Smooth muscle cell of the pulmonary artery (primary cell): ENCODE measurements around the gene LRRC18. TPM values are rescaled to one million over a fixed set of nuclear protein-coding genes. Genes with fewer than 3 reads are reported as not detected.

Experiments
- total RNA-seq: library from RNA; depleted of rRNA; stranded (reverse); fragments of >200 nt; gene quantifications from 2 replicates; pipeline ENCODE4 v1.2.3, GENCODE V29; 2014

The LRRC18 gene
- total RNA-seq, result not detected in 2 replicates

DNA sequence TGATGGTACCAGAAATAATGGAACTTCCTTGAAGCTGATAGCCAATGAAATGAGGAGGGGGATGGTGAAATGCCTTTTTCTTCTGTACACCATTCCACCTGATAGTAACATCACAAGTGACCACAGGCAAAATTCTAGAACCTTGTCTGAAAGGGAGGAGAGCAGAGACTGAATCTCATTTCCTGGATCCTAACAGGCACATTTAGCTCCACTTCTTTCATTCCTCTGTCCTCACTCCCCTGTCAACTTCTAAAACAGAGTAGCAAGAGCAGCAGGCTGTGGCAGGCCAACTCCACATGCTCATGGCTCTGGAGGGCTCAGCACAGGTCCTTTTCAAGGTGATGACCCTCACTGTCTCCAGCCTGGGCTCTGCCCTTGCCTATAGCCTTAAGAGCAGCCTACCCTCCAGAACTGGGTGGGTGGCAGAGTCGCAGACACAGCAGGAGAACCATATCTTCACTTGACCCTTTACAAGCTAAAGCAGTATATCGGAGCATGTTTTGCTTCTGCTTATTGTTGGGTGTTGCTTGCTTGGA is at the start of gene LRRC18:
TSS of gene LRRC18 (minus strand) at position 51 of the 536 bp plus-strand sequence. CDS start 25,685 bp downstream, outside the sequence.

Other genes with a start within 250 kb of the LRRC18 start
- 2.8 and 8.2 TPM in 2 replicates for gene VSTM4, start 175.7 kb upstream of the LRRC18 start, total RNA-seq
- not detected in 2 replicates for gene FAM170B, start 194.2 kb upstream of the LRRC18 start, total RNA-seq
- 0.13 and 0.33 TPM in 2 replicates for gene TMEM273, start 248.6 kb upstream of the LRRC18 start, total RNA-seq